GM23338 (cell line): ENCODE measurements around the gene CYGB. TPM values are rescaled to one million over a fixed set of nuclear protein-coding genes. Genes with fewer than 3 reads are reported as not detected.

Experiments
- ATAC-seq: fragments of 200-7000 bp; cut with Tn5 transposase; 3 replicates; pipeline ENCODE4 v1.9.1; 2020
- DNase-seq: peaks from one replicate; pipeline ENCODE4 v3.0.0-alpha.2; 2015; ENCODE audit warnings: low spot score
- H2AFZ ChIP-seq: fragments of 200-600 bp; sonication (generic); 2 replicates; pipeline ENCODE4 v1.8.0; 2016; ENCODE audit warnings: antibody characterized with exemption, mild to moderate bottlenecking, moderate library complexity
- H3F3A ChIP-seq: fragments of 200-600 bp; sonication (generic); replicated peaks from 2 replicates; pipeline ENCODE4 v1.8.0; 2017; ENCODE audit warnings: antibody characterized with exemption, mixed run types, low read depth
- H3K27ac ChIP-seq: fragments of 200-600 bp; sonication (generic); 2 replicates; pipeline ENCODE4 v1.6.1; 2016; ENCODE audit warnings: low read depth
- H3K27me3 ChIP-seq: fragments of 200-600 bp; sonication (generic); 2 replicates; pipeline ENCODE4 v1.8.0; 2016; ENCODE audit warnings: mild to moderate bottlenecking, mixed run types, moderate library complexity; ENCODE audit not compliant: insufficient read depth
- H3K36me3 ChIP-seq: fragments of 200-600 bp; sonication (generic); 2 replicates; pipeline ENCODE4 v1.8.0; 2016; ENCODE audit warnings: mild to moderate bottlenecking; ENCODE audit not compliant: insufficient read depth
- H3K4me1 ChIP-seq: fragments of 200-600 bp; sonication (generic); 2 replicates; pipeline ENCODE4 v1.8.0; 2016; ENCODE audit warnings: mild to moderate bottlenecking, moderate library complexity; ENCODE audit not compliant: insufficient read depth
- H3K4me2 ChIP-seq: fragments of 200-600 bp; sonication (generic); 2 replicates; pipeline ENCODE4 v1.7.1; 2017; ENCODE audit warnings: mixed run types
- H3K4me3 ChIP-seq: fragments of 200-600 bp; sonication (generic); 2 replicates; pipeline ENCODE4 v1.6.1; 2016; ENCODE audit warnings: mixed run types
- H3K79me2 ChIP-seq: fragments of 200-600 bp; sonication (generic); replicated peaks from 2 replicates; pipeline ENCODE4 v1.8.0; 2017; ENCODE audit warnings: mild to moderate bottlenecking; ENCODE audit not compliant: insufficient read depth
- H3K9me2 ChIP-seq: fragments of 200-600 bp; sonication (generic); 2 replicates; pipeline ENCODE4 v1.8.0; 2017; ENCODE audit not compliant: insufficient read depth
- H4K20me1 ChIP-seq: fragments of 200-600 bp; sonication (generic); replicated peaks from 2 replicates; pipeline ENCODE4 v1.8.0; 2017; ENCODE audit warnings: mild to moderate bottlenecking; ENCODE audit not compliant: insufficient read depth
- H3K27ac Mint-ChIP-seq: 2 replicates; pipeline ENCODE4 v1.8.0; 2020; ENCODE audit warnings: inconsistent platforms, mild to moderate bottlenecking, moderate library complexity, mixed read lengths
- H3K27me3 Mint-ChIP-seq: 3 replicates; pipeline ENCODE4 v1.8.0; 2022; ENCODE audit warnings: low read depth, mild to moderate bottlenecking, moderate library complexity, mixed read lengths, inconsistent platforms; ENCODE audit not compliant: insufficient read depth, poor library complexity
- H3K36me3 Mint-ChIP-seq: 3 replicates; pipeline ENCODE4 v1.8.0; 2021; ENCODE audit warnings: low read depth, mild to moderate bottlenecking, inconsistent platforms, moderate library complexity, mixed read lengths
- H3K4me1 Mint-ChIP-seq: 3 replicates; pipeline ENCODE4 v1.8.0; 2020; ENCODE audit warnings: mild to moderate bottlenecking, inconsistent platforms, mixed read lengths
- H3K4me3 Mint-ChIP-seq: 3 replicates; pipeline ENCODE4 v1.8.0; 2021; ENCODE audit warnings: moderate library complexity, mild to moderate bottlenecking, inconsistent platforms, mixed read lengths
- H3K9me3 Mint-ChIP-seq: 3 replicates; pipeline ENCODE4 v1.8.0; 2020; ENCODE audit warnings: moderate library complexity, mild to moderate bottlenecking, inconsistent platforms, mixed read lengths
- CREB1 ChIP-seq: fragments of 250-450 bp; sonication (Bioruptor Pico); IDR thresholded peaks from 2 replicates; pipeline ENCODE4 v1.5.0; 2020; ENCODE audit warnings: low read depth, mild to moderate bottlenecking, moderate library complexity
- CTCF ChIP-seq, 2 experiments: fragments of 200-600 bp in 1 of 2; sonication (generic) in 1 of 2; conservative IDR thresholded peaks; 2 replicates each; pipeline versions ENCODE4 v1.5.1 to v1.6.1; 2016 to 2017; ENCODE audit warnings: antibody characterized with exemption in 2 of 2, low read depth in 2 of 2, mild to moderate bottlenecking in 2 of 2, moderate library complexity in 1 of 2
- ETS1 ChIP-seq: IDR thresholded peaks from 2 replicates; pipeline ENCODE4 v1.6.1; 2016; ENCODE audit warnings: antibody characterized with exemption
- EZH2 ChIP-seq: fragments of 200-600 bp; sonication (generic); IDR thresholded peaks from one replicate; pipeline ENCODE4 v1.8.0; 2017; ENCODE audit warnings: antibody characterized with exemption, mild to moderate bottlenecking, low read depth; ENCODE audit not compliant: unreplicated experiment
- EZH2phosphoT487 ChIP-seq: fragments of 200-600 bp; sonication (generic); IDR thresholded peaks from one replicate; pipeline ENCODE4 v1.8.1; 2018; ENCODE audit warnings: antibody characterized with exemption; ENCODE audit not compliant: unreplicated experiment
- JUNB ChIP-seq: IDR thresholded peaks from one replicate; pipeline ENCODE4 v1.6.1; 2016; ENCODE audit warnings: antibody characterized with exemption; ENCODE audit not compliant: unreplicated experiment
- NANOG ChIP-seq: IDR thresholded peaks from 2 replicates; pipeline ENCODE4 v1.6.1; 2016; ENCODE audit warnings: antibody characterized with exemption, borderline replicate concordance
- POLR2AphosphoS5 ChIP-seq: IDR thresholded peaks from 2 replicates; pipeline ENCODE4 v1.6.1; 2016; ENCODE audit warnings: antibody characterized with exemption, low read depth
- REST ChIP-seq: IDR thresholded peaks from one replicate; pipeline ENCODE4 v1.6.1; 2018; ENCODE audit warnings: antibody characterized with exemption; ENCODE audit not compliant: unreplicated experiment
- STAT1 ChIP-seq: IDR thresholded peaks from one replicate; pipeline ENCODE4 v1.6.1; 2016; ENCODE audit warnings: antibody characterized with exemption; ENCODE audit not compliant: unreplicated experiment
- ZNF114 ChIP-seq: fragments of 250-450 bp; sonication (Bioruptor Pico); IDR thresholded peaks from 2 replicates; pipeline ENCODE4 v1.5.0; 2020; ENCODE audit warnings: mild to moderate bottlenecking, moderate library complexity
- ZNF331 ChIP-seq: fragments of 250-450 bp; sonication (Bioruptor Pico); IDR thresholded peaks from 2 replicates; pipeline ENCODE4 v1.5.0; 2020; ENCODE audit warnings: low read depth, mild to moderate bottlenecking, moderate library complexity
- ZNF462 ChIP-seq: fragments of 250-450 bp; sonication (Bioruptor Pico); IDR thresholded peaks from 2 replicates; pipeline ENCODE4 v1.5.0; 2020; ENCODE audit warnings: mild to moderate bottlenecking, moderate library complexity
- polyA plus RNA-seq: library from polyadenylated mRNA; unstranded; fragments of >200 nt; fragmentation: Nextera tagmentation; extraction: Ambion mirVana; gene quantifications from 2 replicates; pipeline ENCODE4 v1.2.1, GENCODE V29; 2016
- total RNA-seq: library from RNA; depleted of rRNA; stranded (reverse); fragments of >200 nt; shearing (Covaris generic); gene quantifications from 2 replicates; pipeline ENCODE4 v1.2.3, GENCODE V29; 2014

CYGB gene
- total and polyA plus RNA-seq, 2 experiments from 2014 or later, result 1.2 to 1.7 TPM

DNA sequence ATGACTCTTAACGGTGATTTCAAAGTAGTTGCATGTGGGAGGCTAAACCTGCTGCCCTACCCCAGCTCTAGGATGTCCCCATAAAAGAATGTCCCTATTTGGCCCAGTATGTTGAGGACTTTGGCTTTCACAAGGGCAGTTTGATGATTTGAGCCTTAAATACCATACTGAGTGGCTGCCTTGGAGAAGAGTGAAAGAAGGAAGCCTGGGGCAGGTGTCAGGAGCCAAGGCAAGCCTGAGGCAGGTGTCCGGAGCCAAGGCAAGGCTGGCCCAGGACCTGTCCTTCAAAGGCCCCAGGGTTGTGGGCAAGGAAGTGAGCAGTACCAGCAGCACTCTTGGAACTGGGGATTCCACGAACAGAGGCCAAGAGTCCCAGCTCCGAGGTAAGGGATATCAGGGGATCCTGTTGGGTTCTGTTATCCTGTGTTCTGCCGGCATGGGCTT, 29.5 kb upstream of the CYGB start:
- Mint-ChIP-seq H3K27ac (no peak overlapping the region), H3K9me3 (no peaks in the 10 kb centered on the region), H3K4me3 (no peak overlapping the region), H3K27me3 (peaks cover 13% of the 10 kb centered on the region), H3K36me3 (peaks cover 48% of the 10 kb centered on the region), H3K4me1 (peaks cover 46% of the 10 kb centered on the region)
- ATAC-seq (peak; percentile 9; the same call in 2 of the 3 replicates), DNase-seq (no peak)
- no peak overlapping the region for H2AFZ ChIP-seq
- peak overlapping the region; percentile 64; the same call in 1 of the 2 replicates for H3K4me2 ChIP-seq
- H3K27ac ChIP-seq, result peak overlapping the region; percentile 86
- peaks cover 33% of the 10 kb centered on the region for H3K4me1 ChIP-seq
- peaks cover 8% of the 10 kb centered on the region for H3K79me2 ChIP-seq
- H3K9me2 ChIP-seq, result no peaks in the 10 kb centered on the region
- no peak for TF ChIP-seq STAT1
- TF ChIP-seq ZNF114 (CRISPR knock-in tag), result no peak
- no peak for TF ChIP-seq CTCF (conservative IDR thresholded peaks at IDR 0.05; ENCODE audit: low read depth in 2 of 2)
- TF ChIP-seq JUNB, result no peak
- TF ChIP-seq ZNF462 (CRISPR knock-in tag), result no peak
- no peak for TF ChIP-seq EZH2phosphoT487
- no peak; the same call in 1 of the 2 replicates for TF ChIP-seq POLR2AphosphoS5
- no peak for TF ChIP-seq REST
- TF ChIP-seq ZNF331 (CRISPR knock-in tag), result no peak
- no peak for TF ChIP-seq EZH2
- TF ChIP-seq CREB1, result no peak
- no peak for TF ChIP-seq ETS1
- TF ChIP-seq NANOG, result no peak
- H3F3A ChIP-seq, result peaks cover 33% of the 10 kb centered on the region
- H4K20me1 ChIP-seq, result peaks cover 21% of the 10 kb centered on the region
- H3K36me3 ChIP-seq, result peaks cover 20% of the 10 kb centered on the region
- 0 out of 2 replicates have a peak overlapping the region, but pooled peaks have one; percentile 26 for H3K4me3 ChIP-seq
- no peaks in the 10 kb centered on the region for H3K27me3 ChIP-seq
